Measurements from ENCODE around the gene PARP9.

The PARP9 gene

DNA sequence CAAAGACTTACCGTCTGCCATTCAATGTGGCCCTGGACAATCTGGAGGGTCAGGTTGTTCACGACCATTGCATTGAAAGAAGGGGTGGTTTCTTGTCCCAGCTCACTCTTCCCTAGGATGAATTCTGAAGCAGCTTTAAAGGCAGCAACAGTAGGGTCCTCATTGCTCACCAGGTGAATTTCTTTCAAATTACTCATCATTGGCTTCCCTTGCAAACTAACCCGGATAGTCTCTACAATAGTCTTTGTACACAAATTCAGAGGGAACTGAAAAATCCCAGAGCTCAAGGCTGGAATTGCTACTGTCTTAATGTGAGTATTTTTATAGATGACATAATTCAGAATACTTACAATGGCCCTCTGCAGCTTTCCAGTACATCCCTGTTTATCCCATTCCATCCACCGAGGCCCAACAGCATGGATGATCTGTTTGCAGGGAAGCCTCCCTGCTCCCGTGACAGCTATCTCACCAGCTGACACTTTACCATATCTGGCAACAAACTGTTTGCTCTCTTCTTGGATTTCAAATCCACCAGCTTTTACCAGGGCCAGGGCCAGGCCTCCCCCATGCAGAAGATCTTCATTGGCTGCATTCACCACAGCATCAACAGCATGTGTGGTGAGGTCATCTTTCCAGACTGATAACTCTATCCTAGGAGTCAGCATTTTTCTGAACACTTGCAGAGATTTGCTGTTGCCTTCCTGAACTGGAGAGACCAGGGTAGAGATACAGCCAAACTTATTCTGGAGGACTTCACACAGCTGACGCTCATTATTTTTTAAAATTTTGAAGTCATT lies 8.6 kb downstream of the PARP9 start:
- Mint-ChIP-seq H3K4me1 (peaks cover 20% of the 10 kb centered on the region), H3K27ac (no peak overlapping the region), H3K9me3 (no peaks in the 10 kb centered on the region), H3K4me3 (no peak overlapping the region), H3K36me3 (peaks cover 90% of the 10 kb centered on the region)
- ATAC-seq (no peak), DNase-seq (ENCODE audit: low spot score in 2 of 2) (no peak)

DNA sequence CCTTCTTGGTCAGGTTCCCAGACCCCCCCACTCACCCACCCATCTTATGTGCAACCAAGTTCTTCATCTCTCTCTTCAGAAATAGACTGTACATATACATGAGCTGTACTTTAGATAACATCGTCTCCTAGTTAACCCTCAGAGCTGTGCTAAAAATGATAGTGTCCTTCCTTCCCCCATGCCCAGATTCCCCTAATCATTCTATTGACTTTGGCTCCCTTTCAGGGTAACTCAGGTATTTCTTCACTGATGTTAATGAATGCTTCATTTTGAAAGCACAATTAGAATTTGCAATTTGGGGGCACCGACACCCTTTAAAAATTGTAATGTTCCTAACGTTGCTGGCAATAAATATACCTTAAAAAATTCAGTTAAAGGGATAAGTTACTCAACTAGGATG lies 10.9 kb downstream of the PARP9 start:
- ATAC-seq (no peak), DNase-seq (ENCODE audit: low spot score in 2 of 2) (no peak)
- Mint-ChIP-seq H3K4me3 (no peak overlapping the region), H3K9me3 (no peaks in the 10 kb centered on the region), H3K36me3 (peaks cover 89% of the 10 kb centered on the region), H3K27ac (no peak overlapping the region), H3K4me1 (peaks cover 12% of the 10 kb centered on the region)

DNA sequence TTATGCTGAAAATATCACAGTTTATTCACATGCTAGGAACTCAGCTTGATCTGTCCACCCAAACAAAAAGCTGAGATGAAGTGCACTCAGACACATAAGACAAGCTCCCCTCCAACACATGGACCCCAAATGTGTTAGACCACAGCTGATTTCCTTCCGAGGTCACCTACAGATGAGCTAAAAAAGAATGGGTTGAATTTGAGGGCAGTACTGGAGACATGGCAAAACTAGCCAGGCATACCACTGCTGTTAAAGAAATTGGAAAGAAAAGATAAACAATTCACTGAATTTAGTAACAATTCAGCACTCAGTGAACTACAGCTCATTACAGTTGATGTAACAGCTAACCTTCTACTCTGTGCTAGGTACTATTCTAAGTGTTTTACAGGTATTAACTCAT lies 15.5 kb downstream of the PARP9 start:
- no peaks in the 10 kb centered on the region for H3K9me3 Mint-ChIP-seq
- DNase-seq (ENCODE audit: low spot score in 2 of 2) (no peak), ATAC-seq (no peak)
- H3K4me1 Mint-ChIP-seq = peaks cover under 1% of the 10 kb centered on the region
- H3K27ac Mint-ChIP-seq = no peak overlapping the region
- no peak overlapping the region for H3K4me3 Mint-ChIP-seq
- peaks cover 73% of the 10 kb centered on the region for H3K36me3 Mint-ChIP-seq

DNA sequence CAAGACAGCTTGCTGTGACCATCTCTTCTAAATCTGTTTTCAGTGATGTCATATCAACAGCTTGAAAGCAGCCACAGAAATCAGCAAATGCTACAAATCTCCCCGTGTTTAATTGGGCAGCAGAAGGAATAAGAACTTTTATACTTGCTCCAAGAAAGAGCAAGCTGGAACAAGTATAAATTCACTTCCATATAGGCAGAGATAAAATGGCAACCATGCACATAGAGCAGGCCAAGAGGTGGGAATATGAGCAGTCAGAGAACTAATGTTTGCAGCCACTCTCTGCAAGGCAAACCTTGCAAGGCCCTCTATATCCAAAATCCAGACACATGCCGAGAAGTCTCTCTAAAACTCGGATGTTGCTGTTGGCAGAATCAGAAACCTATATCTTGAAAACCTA lies 16.0 kb downstream of the PARP9 start:
- ATAC-seq (no peak), DNase-seq (ENCODE audit: low spot score in 2 of 2) (no peak)
- Mint-ChIP-seq H3K9me3 (no peaks in the 10 kb centered on the region), H3K36me3 (peaks cover 73% of the 10 kb centered on the region), H3K4me3 (no peak overlapping the region), H3K27ac (no peak overlapping the region), H3K4me1 (no peaks in the 10 kb centered on the region)

DNA sequence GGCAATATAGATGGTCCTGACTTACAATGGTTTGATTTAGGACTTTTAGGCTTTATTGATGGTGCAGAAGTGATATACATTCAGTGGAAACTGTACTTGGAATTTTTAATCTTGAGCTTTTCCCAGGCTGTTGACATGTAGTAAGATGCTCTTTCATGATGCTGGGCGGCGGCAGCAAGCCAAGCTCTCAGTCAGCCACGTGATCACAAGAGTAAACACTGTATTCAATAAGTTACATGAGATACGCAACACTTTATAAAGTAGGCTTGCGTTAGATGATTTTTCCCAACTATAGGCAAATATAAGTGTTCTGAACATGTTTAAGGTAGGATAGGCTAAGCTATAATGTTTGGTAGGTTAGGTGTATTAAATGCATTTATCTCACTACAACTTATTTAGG lies 17.9 kb downstream of the PARP9 start:
- DNase-seq (ENCODE audit: low spot score in 2 of 2) (no peak), ATAC-seq (no peak)
- Mint-ChIP-seq H3K9me3 (no peaks in the 10 kb centered on the region), H3K27ac (no peak overlapping the region), H3K4me1 (no peaks in the 10 kb centered on the region), H3K36me3 (peaks cover 69% of the 10 kb centered on the region), H3K4me3 (no peak overlapping the region)

DNA sequence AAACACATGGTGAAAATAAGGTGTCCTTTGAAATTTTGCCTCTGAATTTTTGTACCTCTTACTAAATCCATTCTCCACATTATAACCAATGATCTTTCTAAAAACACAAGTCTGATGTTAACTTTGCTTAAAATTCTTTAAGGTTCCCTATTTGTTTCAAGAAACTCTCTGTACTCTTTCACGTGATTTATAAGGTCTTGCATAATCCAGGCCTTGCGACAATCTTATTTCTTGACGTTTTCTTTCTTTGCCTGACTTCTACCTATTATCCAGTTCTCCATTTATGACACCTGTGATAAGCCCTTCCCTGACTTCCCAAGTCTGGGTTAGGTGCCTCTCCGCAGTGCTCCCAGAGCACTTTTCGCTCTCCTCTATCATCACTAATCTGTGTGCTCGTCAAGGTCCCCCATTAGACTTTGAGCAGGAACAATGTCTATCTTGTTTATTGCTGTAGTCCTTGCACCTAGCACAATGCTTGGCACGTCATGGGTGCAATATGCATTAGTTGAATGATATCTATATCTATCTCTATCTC lies 25.1 kb downstream of the PARP9 start:
- Mint-ChIP-seq H3K27ac (peak overlapping the region; percentile 27), H3K36me3 (peaks cover 89% of the 10 kb centered on the region), H3K4me3 (no peak overlapping the region), H3K4me1 (peaks cover 14% of the 10 kb centered on the region), H3K9me3 (no peaks in the 10 kb centered on the region)
- DNase-seq (ENCODE audit: low spot score in 2 of 2) (no peak), ATAC-seq (no peak)

DNA sequence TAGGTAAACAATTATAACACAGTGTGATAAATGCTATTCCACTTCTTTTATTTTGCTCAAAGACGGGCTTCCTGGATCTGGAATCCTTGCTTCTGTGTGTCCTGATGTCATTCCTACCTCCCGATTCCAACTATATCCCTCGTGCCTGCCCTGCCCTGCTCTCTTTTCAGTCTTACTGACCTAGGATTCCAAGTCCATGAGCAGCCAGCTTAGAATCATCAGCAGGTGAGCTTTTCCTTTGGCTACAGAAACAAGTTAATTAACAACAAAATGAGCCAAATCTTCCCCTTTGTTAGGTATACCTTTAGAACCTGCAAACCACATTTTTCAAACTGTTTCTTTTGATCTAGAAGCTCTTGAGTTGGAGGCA lies 27.5 kb downstream of the PARP9 start:
- Mint-ChIP-seq H3K4me1 (peaks cover 38% of the 10 kb centered on the region), H3K9me3 (no peaks in the 10 kb centered on the region), H3K4me3 (no peak overlapping the region), H3K27ac (no peak overlapping the region), H3K36me3 (peaks cover 92% of the 10 kb centered on the region)
- DNase-seq (ENCODE audit: low spot score in 2 of 2) = peak in 1 of 2 donors; percentile 20
- ATAC-seq = no peak

DNA sequence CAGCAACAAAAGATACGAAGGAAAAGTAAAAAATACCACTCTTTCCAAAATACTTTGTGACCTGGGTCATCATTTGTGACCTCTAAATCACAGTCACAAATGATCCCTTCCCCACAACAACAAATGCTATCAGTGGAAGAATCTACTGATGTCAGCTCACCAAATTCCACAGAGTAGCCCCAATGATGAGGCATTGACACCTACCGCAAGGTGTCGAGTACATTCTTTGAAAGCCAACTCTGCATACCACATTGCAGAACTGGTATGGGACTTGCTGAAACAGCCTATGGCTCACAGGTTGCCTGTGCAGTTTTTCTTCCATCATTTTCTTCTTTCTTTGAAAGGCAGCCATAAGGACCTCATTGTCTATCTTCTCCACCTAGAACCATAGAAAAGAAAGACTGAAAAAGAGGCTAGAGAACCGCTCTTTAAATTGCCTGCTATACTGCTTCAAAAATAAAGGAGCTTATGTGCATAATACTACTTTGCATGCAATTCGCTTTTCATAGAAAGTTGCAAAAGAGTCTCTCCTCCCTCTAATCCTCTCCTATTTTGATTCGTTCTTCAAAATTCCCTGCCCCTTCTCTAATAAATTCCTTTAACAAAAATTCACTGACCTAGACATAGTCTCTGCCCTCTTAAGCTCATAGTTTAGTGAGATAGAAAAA lies 28.0 kb downstream of the PARP9 start:
- peak in 1 of 2 donors; percentile 25 for DNase-seq (ENCODE audit: low spot score in 2 of 2)
- peaks cover 39% of the 10 kb centered on the region for H3K4me1 Mint-ChIP-seq
- no peak overlapping the region for H3K27ac Mint-ChIP-seq
- no peak overlapping the region for H3K4me3 Mint-ChIP-seq
- peaks cover 87% of the 10 kb centered on the region for H3K36me3 Mint-ChIP-seq
- ATAC-seq = no peak
- H3K9me3 Mint-ChIP-seq = no peaks in the 10 kb centered on the region

DNA sequence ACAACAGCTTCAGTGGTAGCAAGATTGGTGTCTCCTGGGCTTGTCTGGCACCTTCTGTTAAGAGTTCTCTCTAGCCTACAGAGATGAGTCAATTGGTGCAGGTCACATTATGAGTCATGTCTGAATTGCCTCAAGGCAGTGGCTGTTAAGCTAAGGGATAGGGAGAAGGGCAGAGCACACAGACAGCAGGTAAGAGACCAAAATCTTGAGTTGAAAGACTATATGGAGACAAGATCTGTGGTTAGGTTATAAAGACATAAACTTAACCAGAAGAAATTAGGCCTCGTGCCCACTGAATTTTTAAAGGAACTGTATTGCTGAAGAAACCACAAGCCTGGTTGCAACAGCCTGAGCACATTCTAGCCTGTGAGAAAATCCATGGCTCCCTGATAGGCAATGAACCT lies 30.2 kb downstream of the PARP9 start:
- H3K36me3 Mint-ChIP-seq = peaks cover 76% of the 10 kb centered on the region
- peaks cover 34% of the 10 kb centered on the region for H3K4me1 Mint-ChIP-seq
- peak; percentile 22 to 72 for DNase-seq (ENCODE audit: low spot score in 2 of 2)
- H3K4me3 Mint-ChIP-seq = no peak overlapping the region
- H3K27ac Mint-ChIP-seq = peak overlapping the region; percentile 63
- ATAC-seq = peak; percentile 100
- H3K9me3 Mint-ChIP-seq = no peaks in the 10 kb centered on the region

DNA sequence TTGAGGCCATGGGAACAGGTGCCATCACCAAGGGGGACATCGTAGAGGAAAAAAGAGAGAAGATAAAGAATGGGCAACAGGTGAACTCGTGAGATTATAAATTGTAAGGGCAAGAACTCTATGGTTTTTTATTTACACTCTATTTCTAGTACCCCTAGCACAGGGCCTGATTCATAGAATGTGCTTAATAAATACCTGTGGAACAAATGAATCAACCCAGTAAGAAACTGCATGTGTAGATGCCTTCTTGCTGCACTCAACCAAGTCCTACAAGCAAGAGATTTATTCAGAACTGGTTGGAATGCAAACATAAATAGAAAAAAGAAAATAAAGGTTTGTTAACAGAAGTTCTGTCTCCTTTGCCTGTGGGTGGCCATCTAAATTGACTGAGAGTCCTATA lies 30.6 kb downstream of the PARP9 start:
- peak overlapping the region; percentile 63 for H3K27ac Mint-ChIP-seq
- ATAC-seq = peak; percentile 66
- peak overlapping the region; percentile 32 for H3K4me3 Mint-ChIP-seq
- DNase-seq (ENCODE audit: low spot score in 2 of 2) = no peak
- peaks cover 33% of the 10 kb centered on the region for H3K4me1 Mint-ChIP-seq
- peaks cover 76% of the 10 kb centered on the region for H3K36me3 Mint-ChIP-seq
- no peaks in the 10 kb centered on the region for H3K9me3 Mint-ChIP-seq

DNA sequence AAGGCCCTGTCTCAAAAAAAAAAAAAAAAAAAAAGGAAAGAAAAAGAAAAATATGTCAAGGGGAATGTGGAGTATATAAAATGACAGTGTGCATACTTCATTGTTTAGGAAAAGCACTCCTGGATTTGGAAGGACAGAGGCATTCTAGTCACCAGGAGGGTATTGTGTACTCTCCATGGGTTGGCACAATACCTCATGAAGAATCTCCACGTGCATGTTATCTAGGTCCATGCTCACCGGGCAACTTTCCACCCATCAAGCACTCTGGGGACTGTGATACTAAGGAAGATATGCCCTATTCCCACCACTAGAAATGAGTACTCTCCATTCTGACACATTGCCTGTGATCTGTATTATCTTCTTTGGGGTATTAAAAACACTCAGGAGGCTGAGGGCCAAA lies 33.9 kb downstream of the PARP9 start:
- DNase-seq (ENCODE audit: low spot score in 2 of 2) (peak in 1 of 2 donors; percentile 20), ATAC-seq (no peak)
- Mint-ChIP-seq H3K36me3 (peaks cover 49% of the 10 kb centered on the region), H3K27ac (no peak overlapping the region), H3K9me3 (no peaks in the 10 kb centered on the region), H3K4me3 (no peak overlapping the region), H3K4me1 (peaks cover 27% of the 10 kb centered on the region)

DNA sequence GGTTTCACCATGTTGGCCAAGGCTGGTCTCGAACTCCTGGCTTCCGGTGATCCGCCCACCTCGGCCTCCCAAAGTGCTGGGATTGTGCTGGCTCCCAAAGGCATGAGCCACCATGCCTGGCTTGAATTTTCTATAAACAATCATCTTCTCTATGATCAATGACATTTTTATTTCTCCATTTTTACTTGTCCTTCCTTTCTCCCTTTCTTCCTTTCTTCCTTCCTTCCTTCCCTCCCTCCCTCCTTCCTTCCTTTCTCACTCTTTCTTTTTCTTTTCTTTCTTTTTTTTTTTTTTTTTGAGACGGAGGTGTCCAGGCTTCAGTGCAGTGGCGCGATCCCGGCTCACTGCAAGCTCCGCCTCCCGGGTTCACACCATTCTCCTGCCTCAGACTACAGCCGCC lies 40.8 kb downstream of the PARP9 start:
- H3K27ac Mint-ChIP-seq = no peak overlapping the region
- H3K4me3 Mint-ChIP-seq = no peak overlapping the region
- ATAC-seq (no peak), DNase-seq (ENCODE audit: low spot score in 2 of 2) (no peak)
- H3K4me1 Mint-ChIP-seq = no peaks in the 10 kb centered on the region
- H3K36me3 Mint-ChIP-seq = no peaks in the 10 kb centered on the region
- H3K9me3 Mint-ChIP-seq = no peaks in the 10 kb centered on the region

DNA sequence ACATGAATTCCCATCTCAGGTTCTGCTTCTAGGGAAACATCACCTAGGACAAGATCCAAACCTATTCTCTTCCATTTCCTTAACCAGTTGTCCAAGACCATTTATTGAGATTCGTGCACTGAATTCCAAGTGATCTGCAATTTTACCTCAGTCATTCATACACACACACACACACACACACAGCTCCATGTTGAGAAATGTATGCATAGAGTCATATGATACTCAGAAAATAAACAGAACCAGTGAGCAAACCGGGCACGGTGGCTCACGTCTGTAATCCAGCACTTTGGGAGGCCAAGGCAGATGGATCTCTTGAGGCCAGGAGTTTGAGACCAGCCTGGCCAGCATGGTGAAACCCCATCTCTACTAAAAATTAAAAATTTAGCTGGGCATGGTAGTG lies 43.2 kb downstream of the PARP9 start:
- ATAC-seq (no peak), DNase-seq (ENCODE audit: low spot score in 2 of 2) (no peak)
- no peaks in the 10 kb centered on the region for H3K36me3 Mint-ChIP-seq
- H3K9me3 Mint-ChIP-seq = no peaks in the 10 kb centered on the region
- no peak overlapping the region for H3K4me3 Mint-ChIP-seq
- H3K27ac Mint-ChIP-seq = no peak overlapping the region
- no peaks in the 10 kb centered on the region for H3K4me1 Mint-ChIP-seq

DNA sequence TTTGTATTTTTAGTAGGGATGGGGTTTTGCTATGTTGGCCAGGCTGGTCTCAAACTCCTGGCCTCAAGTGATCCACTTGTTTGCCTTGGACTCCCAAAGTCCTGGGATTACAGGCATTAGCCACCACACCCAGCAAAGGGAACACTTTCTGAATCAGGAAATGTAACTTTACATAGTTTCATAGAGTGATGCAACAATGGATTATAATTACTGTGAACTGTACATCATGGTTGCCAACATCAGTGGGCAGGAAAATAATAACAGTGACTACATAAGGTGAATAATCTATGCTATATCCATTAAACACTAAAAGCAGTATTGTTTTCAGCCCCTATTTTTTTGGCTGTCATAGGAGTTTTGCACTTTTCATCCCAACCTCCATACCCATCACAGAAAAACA lies 44.4 kb downstream of the PARP9 start:
- Mint-ChIP-seq H3K36me3 (peaks cover 5% of the 10 kb centered on the region), H3K4me3 (no peak overlapping the region), H3K4me1 (peaks cover 6% of the 10 kb centered on the region), H3K9me3 (no peaks in the 10 kb centered on the region), H3K27ac (no peak overlapping the region)
- no peak for DNase-seq (ENCODE audit: low spot score in 2 of 2)
- no peak for ATAC-seq

DNA sequence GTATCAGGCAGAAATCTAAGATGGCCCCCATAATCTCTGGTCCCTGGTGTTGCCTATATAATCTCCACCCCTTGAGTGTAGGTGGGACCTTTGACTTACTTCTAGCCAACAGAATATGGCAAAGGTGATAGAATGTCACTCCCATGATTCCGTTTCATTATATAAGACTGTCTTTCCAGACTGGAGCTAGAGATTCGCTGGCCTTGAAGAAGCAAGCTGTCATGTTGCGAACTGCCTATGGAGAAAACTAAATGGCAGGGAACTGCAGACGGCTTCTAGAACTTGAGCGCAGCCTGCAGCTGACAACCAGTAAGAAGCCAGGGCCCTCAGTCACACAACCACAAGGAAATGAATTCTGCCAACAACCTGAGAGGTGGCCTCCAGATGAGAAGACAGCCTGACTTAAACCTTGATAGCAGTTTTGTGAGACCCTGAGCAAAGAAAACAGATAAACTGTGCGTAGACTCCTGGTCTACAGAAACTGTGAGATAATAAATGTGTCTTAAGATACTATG lies 47.2 kb downstream of the PARP9 start:
- Mint-ChIP-seq H3K9me3 (no peaks in the 10 kb centered on the region), H3K4me3 (no peak overlapping the region), H3K4me1 (peaks cover 23% of the 10 kb centered on the region), H3K36me3 (peaks cover 14% of the 10 kb centered on the region), H3K27ac (no peak overlapping the region)
- DNase-seq (ENCODE audit: low spot score in 2 of 2) = no peak
- ATAC-seq = no peak

DNA sequence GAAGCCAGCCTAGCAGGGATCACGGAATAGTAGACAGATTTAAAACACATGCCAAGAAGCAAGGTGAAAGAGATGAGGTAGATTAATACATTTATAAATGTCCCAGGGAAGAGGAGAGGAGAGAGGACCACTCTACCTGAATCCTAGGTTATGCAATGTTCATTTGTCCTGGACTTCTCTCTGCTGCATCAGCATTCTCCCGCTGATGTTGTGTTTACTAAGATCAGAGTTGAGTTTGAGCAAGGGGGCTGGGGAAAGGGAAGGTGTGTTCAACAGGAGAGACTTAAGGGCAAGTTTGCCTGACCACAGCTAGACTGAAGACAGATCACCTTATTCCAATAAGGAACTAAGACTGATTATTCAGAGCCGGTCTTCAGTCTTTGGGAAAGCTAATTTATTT lies 48.2 kb downstream of the PARP9 start:
- Mint-ChIP-seq H3K4me3 (no peak overlapping the region), H3K27ac (no peak overlapping the region), H3K4me1 (peaks cover 33% of the 10 kb centered on the region), H3K36me3 (peaks cover 14% of the 10 kb centered on the region), H3K9me3 (no peaks in the 10 kb centered on the region)
- ATAC-seq = no peak
- no peak for DNase-seq (ENCODE audit: low spot score in 2 of 2)
